HepG2 (cell line): ENCODE data around the gene PHF10. TPM values are rescaled to one million over a fixed set of nuclear protein-coding genes. Genes with fewer than 3 reads are reported as not detected.
A peak's percentile ranks its signal among the peaks of the same experiment; 100 is the strongest.

ENCODE experiments used
- ARHGAP35 ChIP-seq: sonication (generic); formaldehyde crosslinking; IDR thresholded peaks from 2 replicates; pipeline ENCODE4 v1.9.0; 2022; ENCODE audit warnings: mild to moderate bottlenecking, inconsistent platforms, moderate library complexity, missing genetic modification reagents, borderline replicate concordance
- ASH2L ChIP-seq: fragments of 300-600, 200-600 bp; sonication (generic); IDR thresholded peaks from 2 replicates; pipeline ENCODE4 v1.7.0; 2017; ENCODE audit warnings: low read depth, mild to moderate bottlenecking, moderate library complexity, mixed read lengths, low read length; ENCODE audit not compliant: insufficient read length
- JUND ChIP-seq: sonication (generic); formaldehyde crosslinking; IDR thresholded peaks from 2 replicates; pipeline ENCODE4 v1.8.0; 2022; ENCODE audit warnings: mild to moderate bottlenecking, missing genetic modification reagents
- MIXL1 ChIP-seq: IDR thresholded peaks from 2 replicates; pipeline ENCODE4 v1.6.1; 2016
- NFIC ChIP-seq: IDR thresholded peaks from 2 replicates; pipeline ENCODE4 v1.6.1; 2012; ENCODE audit warnings: mild to moderate bottlenecking, low read length, inconsistent platforms
- NR2C2 ChIP-seq: sonication (generic); formaldehyde crosslinking; IDR thresholded peaks from 2 replicates; pipeline ENCODE4 v1.4.0; 2020; ENCODE audit warnings: missing genetic modification reagents, mild to moderate bottlenecking, moderate library complexity, borderline replicate concordance
- RCOR2 ChIP-seq: IDR thresholded peaks from 2 replicates; pipeline ENCODE4 v1.6.1; 2016; ENCODE audit warnings: missing biosample characterization, missing genetic modification reagents
- REXO4 ChIP-seq: sonication (generic); formaldehyde crosslinking; IDR thresholded peaks from 2 replicates; pipeline ENCODE4 v1.8.0; 2022; ENCODE audit warnings: missing genetic modification reagents, mild to moderate bottlenecking, borderline replicate concordance
- ZMYM2 ChIP-seq: sonication (generic); formaldehyde crosslinking; IDR thresholded peaks from 2 replicates; pipeline ENCODE4 v1.8.0; 2022; ENCODE audit warnings: mild to moderate bottlenecking, missing genetic modification reagents
- ZMYM3 ChIP-seq: sonication (generic); formaldehyde crosslinking; IDR thresholded peaks from 2 replicates; pipeline ENCODE4 v1.5.1; 2020; ENCODE audit warnings: mild to moderate bottlenecking, missing genetic modification reagents
- polyA plus RNA-seq, 8 experiments: library from polyadenylated mRNA; depleted of rRNA in 3 of 8; stranded (reverse) in 7 of 8; unstranded in 1 of 8; fragments of >200 nt; fragmentation: Illumina TruSeq in 4 of 8; extraction: Trizol in 4 of 8; gene quantifications; 2 replicates each; pipeline versions ENCODE4 v1.2.1 to v1.2.3, GENCODE V29; 2011 to 2016; ENCODE audit warnings: low read depth in 4 of 8, missing spikeins in 1 of 8, mixed read lengths in 1 of 8; ENCODE audit not compliant: insufficient read depth in 1 of 8
- total RNA-seq, 5 experiments: library from RNA; depleted of rRNA; stranded (reverse); fragments of >200 nt; fragmentation: Illumina TruSeq; extraction: Trizol; gene quantifications; 2 replicates each; pipeline ENCODE4 v1.2.3, GENCODE V29; 2016; ENCODE audit warnings: low read depth in 1 of 5
- TF ChIP-seq, protein P1 (sequence below): sonication (generic); formaldehyde crosslinking; IDR thresholded peaks from 2 replicates; pipeline ENCODE4 v1.4.0; 2020; ENCODE audit warnings: missing genetic modification reagents
- TF ChIP-seq, protein P2 (sequence below): sonication (generic); formaldehyde crosslinking; IDR thresholded peaks from 2 replicates; pipeline ENCODE4 v1.9.0; 2021; ENCODE audit warnings: mild to moderate bottlenecking, missing genetic modification reagents
- TF ChIP-seq, protein P3 (sequence below): sonication (generic); formaldehyde crosslinking; IDR thresholded peaks from 2 replicates; pipeline ENCODE4 v1.5.0; 2020; ENCODE audit warnings: missing genetic modification reagents
- TF ChIP-seq, protein P4 (sequence below): sonication (generic); formaldehyde crosslinking; IDR thresholded peaks from 2 replicates; pipeline ENCODE4 v1.5.0; 2020; ENCODE audit warnings: mild to moderate bottlenecking, missing genetic modification reagents

PHF10 gene
- total and polyA plus RNA-seq, 2 of the 13 experiments (the other 11 are each of a cell fraction or from before 2014, with no cell fraction given), result 42.1 to 84.1 TPM

DNA sequence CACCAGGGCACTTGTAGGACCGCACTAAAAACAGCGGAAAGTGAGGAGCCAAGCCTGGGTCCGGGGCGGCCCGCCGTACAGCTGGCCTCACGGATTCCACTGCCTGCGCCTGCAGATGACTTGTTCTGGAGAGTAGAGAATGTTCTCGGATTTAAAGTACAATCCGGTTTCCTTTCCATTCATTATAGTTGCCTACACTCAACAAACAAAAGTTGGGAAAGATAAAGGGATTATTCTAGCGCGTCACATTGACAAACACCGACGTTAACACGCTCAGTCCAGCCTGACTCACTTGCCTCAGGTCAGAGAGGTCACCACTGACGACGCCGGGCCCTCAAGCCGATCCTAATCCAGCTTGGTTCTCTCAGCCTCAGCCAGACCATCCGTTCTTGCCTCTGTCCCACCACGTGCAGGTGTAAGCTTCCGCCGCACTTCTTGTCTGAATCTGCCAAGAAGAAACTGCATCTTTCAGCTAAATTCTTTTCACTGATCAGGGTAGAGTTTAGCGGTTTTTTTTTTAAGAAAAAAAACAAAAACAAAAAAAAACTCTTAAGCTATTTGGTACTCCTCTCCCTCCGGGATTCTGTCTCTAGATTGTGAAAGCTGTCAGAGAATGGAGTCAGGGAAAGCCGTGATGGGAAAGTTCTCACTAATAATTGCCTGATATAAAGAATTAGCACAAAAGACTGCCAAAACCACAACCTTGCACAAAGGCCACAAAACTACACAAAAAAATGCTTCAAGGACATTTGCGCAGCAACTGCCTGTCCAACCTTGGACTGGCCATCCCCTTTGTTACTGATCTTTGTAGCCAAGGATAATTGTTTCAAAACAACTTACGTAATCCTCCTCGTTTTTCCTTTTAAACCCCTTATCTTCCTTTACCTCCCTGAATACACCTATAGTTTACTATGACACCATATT lies 1.1 kb upstream of the PHF10 start (continued):
- TF ChIP-seq MIXL1 (peak; percentile 97), RCOR2 (peak; percentile 10), ARHGAP35 (no peak), ASH2L (peak; percentile 91), NR2C2 (peak; percentile 51; the same call in 1 of the 2 replicates), ZMYM3 (CRISPR knock-in tag) (no peak), REXO4 (CRISPR knock-in tag) (no peak), JUND (CRISPR knock-in tag) (peak; percentile 70; the same call in 1 of the 2 replicates), NFIC (peak; percentile 77), ZMYM2 (CRISPR knock-in tag) (no peak)
- TF ChIP-seq, protein P1, sequence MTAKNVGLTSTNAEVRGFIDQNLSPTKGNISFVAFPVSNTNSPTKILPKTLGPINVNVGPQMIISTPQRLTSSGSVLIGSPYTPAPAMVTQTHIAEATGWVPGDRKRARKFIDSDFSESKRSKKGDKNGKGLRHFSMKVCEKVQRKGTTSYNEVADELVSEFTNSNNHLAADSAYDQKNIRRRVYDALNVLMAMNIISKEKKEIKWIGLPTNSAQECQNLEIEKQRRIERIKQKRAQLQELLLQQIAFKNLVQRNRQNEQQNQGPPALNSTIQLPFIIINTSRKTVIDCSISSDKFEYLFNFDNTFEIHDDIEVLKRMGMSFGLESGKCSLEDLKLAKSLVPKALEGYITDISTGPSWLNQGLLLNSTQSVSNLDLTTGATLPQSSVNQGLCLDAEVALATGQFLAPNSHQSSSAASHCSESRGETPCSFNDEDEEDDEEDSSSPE (CRISPR knock-in tag), result no peak; the same call in 1 of the 2 replicates
- TF ChIP-seq, protein P2, sequence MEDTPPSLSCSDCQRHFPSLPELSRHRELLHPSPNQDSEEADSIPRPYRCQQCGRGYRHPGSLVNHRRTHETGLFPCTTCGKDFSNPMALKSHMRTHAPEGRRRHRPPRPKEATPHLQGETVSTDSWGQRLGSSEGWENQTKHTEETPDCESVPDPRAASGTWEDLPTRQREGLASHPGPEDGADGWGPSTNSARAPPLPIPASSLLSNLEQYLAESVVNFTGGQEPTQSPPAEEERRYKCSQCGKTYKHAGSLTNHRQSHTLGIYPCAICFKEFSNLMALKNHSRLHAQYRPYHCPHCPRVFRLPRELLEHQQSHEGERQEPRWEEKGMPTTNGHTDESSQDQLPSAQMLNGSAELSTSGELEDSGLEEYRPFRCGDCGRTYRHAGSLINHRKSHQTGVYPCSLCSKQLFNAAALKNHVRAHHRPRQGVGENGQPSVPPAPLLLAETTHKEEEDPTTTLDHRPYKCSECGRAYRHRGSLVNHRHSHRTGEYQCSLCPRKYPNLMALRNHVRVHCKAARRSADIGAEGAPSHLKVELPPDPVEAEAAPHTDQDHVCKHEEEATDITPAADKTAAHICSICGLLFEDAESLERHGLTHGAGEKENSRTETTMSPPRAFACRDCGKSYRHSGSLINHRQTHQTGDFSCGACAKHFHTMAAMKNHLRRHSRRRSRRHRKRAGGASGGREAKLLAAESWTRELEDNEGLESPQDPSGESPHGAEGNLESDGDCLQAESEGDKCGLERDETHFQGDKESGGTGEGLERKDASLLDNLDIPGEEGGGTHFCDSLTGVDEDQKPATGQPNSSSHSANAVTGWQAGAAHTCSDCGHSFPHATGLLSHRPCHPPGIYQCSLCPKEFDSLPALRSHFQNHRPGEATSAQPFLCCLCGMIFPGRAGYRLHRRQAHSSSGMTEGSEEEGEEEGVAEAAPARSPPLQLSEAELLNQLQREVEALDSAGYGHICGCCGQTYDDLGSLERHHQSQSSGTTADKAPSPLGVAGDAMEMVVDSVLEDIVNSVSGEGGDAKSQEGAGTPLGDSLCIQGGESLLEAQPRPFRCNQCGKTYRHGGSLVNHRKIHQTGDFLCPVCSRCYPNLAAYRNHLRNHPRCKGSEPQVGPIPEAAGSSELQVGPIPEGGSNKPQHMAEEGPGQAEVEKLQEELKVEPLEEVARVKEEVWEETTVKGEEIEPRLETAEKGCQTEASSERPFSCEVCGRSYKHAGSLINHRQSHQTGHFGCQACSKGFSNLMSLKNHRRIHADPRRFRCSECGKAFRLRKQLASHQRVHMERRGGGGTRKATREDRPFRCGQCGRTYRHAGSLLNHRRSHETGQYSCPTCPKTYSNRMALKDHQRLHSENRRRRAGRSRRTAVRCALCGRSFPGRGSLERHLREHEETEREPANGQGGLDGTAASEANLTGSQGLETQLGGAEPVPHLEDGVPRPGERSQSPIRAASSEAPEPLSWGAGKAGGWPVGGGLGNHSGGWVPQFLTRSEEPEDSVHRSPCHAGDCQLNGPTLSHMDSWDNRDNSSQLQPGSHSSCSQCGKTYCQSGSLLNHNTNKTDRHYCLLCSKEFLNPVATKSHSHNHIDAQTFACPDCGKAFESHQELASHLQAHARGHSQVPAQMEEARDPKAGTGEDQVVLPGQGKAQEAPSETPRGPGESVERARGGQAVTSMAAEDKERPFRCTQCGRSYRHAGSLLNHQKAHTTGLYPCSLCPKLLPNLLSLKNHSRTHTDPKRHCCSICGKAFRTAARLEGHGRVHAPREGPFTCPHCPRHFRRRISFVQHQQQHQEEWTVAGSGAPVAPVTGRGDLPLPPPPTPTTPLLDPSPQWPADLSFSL (CRISPR knock-in tag), result peak; percentile 99
- TF ChIP-seq, protein P3, sequence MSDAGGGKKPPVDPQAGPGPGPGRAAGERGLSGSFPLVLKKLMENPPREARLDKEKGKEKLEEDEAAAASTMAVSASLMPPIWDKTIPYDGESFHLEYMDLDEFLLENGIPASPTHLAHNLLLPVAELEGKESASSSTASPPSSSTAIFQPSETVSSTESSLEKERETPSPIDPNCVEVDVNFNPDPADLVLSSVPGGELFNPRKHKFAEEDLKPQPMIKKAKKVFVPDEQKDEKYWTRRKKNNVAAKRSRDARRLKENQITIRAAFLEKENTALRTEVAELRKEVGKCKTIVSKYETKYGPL, result peak; percentile 84; the same call in 1 of the 2 replicates
- TF ChIP-seq, protein P4, sequence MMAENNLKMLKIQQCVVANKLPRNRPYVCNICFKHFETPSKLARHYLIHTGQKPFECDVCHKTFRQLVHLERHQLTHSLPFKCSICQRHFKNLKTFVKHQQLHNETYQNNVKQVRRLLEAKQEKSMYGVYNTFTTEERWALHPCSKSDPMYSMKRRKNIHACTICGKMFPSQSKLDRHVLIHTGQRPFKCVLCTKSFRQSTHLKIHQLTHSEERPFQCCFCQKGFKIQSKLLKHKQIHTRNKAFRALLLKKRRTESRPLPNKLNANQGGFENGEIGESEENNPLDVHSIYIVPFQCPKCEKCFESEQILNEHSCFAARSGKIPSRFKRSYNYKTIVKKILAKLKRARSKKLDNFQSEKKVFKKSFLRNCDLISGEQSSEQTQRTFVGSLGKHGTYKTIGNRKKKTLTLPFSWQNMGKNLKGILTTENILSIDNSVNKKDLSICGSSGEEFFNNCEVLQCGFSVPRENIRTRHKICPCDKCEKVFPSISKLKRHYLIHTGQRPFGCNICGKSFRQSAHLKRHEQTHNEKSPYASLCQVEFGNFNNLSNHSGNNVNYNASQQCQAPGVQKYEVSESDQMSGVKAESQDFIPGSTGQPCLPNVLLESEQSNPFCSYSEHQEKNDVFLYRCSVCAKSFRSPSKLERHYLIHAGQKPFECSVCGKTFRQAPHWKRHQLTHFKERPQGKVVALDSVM (CRISPR knock-in tag), result 0 out of 2 replicates have a peak, but pooled peaks have one; percentile 13
